Heart left ventricle (tissue), 13 donors: Measurements from ENCODE around the gene MGAT5.

ENCODE experiments used
- CTCF ChIP-seq, 12 donors: fragments of 200-600 bp; sonication (generic) in 4 of 12; IDR thresholded peaks; one replicate each; pipeline versions ENCODE4 v1.5.0 to v1.8.0; 2018 to 2022; ENCODE audit warnings: antibody characterized with exemption in 12 of 12, mild to moderate bottlenecking in 5 of 12
- POLR2A ChIP-seq, 2 donors: fragments of 450-650 bp; IDR thresholded peaks; one replicate each; pipeline ENCODE4 v1.6.1; 2017; ENCODE audit warnings: antibody characterized with exemption in 2 of 2, mild to moderate bottlenecking in 2 of 2, moderate library complexity in 2 of 2
- donor health status: ischemic (EF 13 %, LVEDD 7.1; RV severe dilation, severe dysfunction).
- donor health status: DM: no; HTN: yes; CAD: no.
- donor health status: DM: no; HTN: no; CAD: no.
- donor health status: ischemic (EF 25% LVEDD 6.9; RV normal size, moderate dysfunction).
- donor health status: ischemic (EF 25% LVEDD 5.7; RV mildly dilated, moderate dysfunction).
- donor health status: ischemic (EF 35%, LVEDD 5.7; RV mildly dilated, moderate dysfunction).
- donor health status: nonischemic (EF 11% LVEDD 7.7; RV severe dilation, severe dysfunction).
- donor health status: DM: yes; HTN: yes; CAD: no.
- donor health status: PGD.
- donor health status: ischemic (EF 29% LVEDD 5.4; RV normal size, mild dysfunction).
- donor health status: nonischemic (EF 23%, LVEDD 6.1; RV moderate dilation, normal function).

- no peak for TF ChIP-seq CTCF (IDR thresholded peaks at IDR 0.05)
- no peak for TF ChIP-seq POLR2A (IDR thresholded peaks at IDR 0.05)
Observed at GRCh38 chr2:134253804-134254203, at the start of gene MGAT5.
